ENCODE data around the gene ARHGAP25.

GRCh38 chr2:68726100-68726499, 8.5 kb upstream of the ARHGAP25 start:
- TF ChIP-seq CTCF (IDR thresholded peaks at IDR 0.05; ENCODE audit: insufficient read depth, low read length, poor library complexity, severe bottlenecking) (no peak), EZH2phosphoT487 (conservative IDR thresholded peaks at IDR 0.05; ENCODE audit: low read length) (no peak)

All from SU-DHL-6 (cell line).